Measurements from ENCODE around the gene RGS3. TPM values are rescaled to one million over a fixed set of nuclear protein-coding genes. Genes with fewer than 3 reads are reported as not detected.

Gene RGS3
- total and polyA plus RNA-seq, 2 donors (not counting 3 experiments of a cell fraction or from before 2014, with no cell fraction given), result 356 to 416 TPM

DNA sequence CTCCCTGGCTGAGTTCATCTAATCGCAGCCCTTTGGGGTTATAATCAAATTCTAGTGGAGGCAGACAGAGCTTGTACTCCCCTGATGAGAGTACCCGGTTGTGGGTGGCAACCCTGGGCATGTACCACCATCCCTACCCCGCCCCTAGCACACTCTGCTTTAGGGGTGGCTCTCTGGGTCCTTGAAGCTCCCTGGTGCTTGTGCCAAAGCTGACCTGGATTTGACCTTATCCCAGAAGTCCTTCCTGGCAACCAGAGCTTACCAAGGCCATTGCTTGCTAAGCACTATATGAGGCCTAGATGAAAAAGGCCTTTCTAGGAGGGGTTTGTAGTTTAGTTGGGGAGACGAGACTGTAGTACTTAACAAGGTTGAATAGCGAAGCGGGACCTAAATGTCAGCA lies 72.2 kb downstream of the RGS3 start:
- Histone ChIP-seq H4K20me1 (replicated peaks; ENCODE audit: control insufficient read depth, extremely low read depth, insufficient read depth, low read length) (no peaks in the 10 kb centered on the region), H3K4me3 (replicated peaks in 1 of 3; ENCODE audit: insufficient read depth in 1 of 3, low read depth in 1 of 3, low read length in 3 of 3) (no peak overlapping the region), H3K79me2 (ENCODE audit: control insufficient read depth, insufficient read depth, low read length) (peaks cover 15% of the 10 kb centered on the region), H3K9ac (replicated peaks; ENCODE audit: extremely low read depth, insufficient read depth, low read length) (no peak overlapping the region), H2AFZ (ENCODE audit: low read depth, low read length) (no peak overlapping the region), H3K27me3 (ENCODE audit: control insufficient read depth in 2 of 2, insufficient read depth in 2 of 2, low read length in 2 of 2) (no peaks in the 10 kb centered on the region), H3K9me3 (replicated peaks; ENCODE audit: control insufficient read depth, insufficient read depth, low read length) (no peaks in the 10 kb centered on the region), H3K27ac (ENCODE audit: insufficient read depth, low read depth, low read length) (no peak overlapping the region), H3K36me3 (ENCODE audit: control insufficient read depth in 2 of 2, extremely low read depth in 1 of 2, insufficient read depth in 2 of 2, low read length in 2 of 2) (peaks cover 42 to 78% of the 10 kb centered on the region in 2 experiments), H3K4me1 (ENCODE audit: control insufficient read depth, extremely low read depth, insufficient read depth, low read length) (no peaks in the 10 kb centered on the region), H3K4me2 (ENCODE audit: insufficient read depth, low read length) (no peak overlapping the region), H3K9me1 (replicated peaks; ENCODE audit: control insufficient read depth, extremely low read depth, insufficient read depth, low read length) (no peaks in the 10 kb centered on the region)
- TF ChIP-seq JUN (IDR thresholded peaks at IDR 0.05; ENCODE audit: borderline replicate concordance, insufficient read depth, insufficient read length, low read depth) (no peak), POLR2A (IDR thresholded peaks at IDR 0.05; ENCODE audit: low read depth, low read length) (no peak), MYC (IDR thresholded peaks at IDR 0.05; ENCODE audit: low read depth, low read length) (no peak), MAX (IDR thresholded peaks at IDR 0.05; ENCODE audit: insufficient read depth, insufficient read length) (no peak), EZH2 (IDR thresholded peaks at IDR 0.05; ENCODE audit: borderline replicate concordance, low read depth, low read length, severe bottlenecking) (no peak), POLR2AphosphoS5 (IDR thresholded peaks at IDR 0.05; ENCODE audit: insufficient read depth, low read depth, low read length) (no peak), FOS (IDR thresholded peaks at IDR 0.05; ENCODE audit: borderline replicate concordance, insufficient read depth, low read length) (no peak), GATA2 (IDR thresholded peaks at IDR 0.05; ENCODE audit: insufficient read depth, insufficient read length, low read depth, low read length) (no peak)
- TF ChIP-seq, protein P1, sequence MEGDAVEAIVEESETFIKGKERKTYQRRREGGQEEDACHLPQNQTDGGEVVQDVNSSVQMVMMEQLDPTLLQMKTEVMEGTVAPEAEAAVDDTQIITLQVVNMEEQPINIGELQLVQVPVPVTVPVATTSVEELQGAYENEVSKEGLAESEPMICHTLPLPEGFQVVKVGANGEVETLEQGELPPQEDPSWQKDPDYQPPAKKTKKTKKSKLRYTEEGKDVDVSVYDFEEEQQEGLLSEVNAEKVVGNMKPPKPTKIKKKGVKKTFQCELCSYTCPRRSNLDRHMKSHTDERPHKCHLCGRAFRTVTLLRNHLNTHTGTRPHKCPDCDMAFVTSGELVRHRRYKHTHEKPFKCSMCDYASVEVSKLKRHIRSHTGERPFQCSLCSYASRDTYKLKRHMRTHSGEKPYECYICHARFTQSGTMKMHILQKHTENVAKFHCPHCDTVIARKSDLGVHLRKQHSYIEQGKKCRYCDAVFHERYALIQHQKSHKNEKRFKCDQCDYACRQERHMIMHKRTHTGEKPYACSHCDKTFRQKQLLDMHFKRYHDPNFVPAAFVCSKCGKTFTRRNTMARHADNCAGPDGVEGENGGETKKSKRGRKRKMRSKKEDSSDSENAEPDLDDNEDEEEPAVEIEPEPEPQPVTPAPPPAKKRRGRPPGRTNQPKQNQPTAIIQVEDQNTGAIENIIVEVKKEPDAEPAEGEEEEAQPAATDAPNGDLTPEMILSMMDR (IDR thresholded peaks at IDR 0.05; ENCODE audit: extremely low read depth in 1 of 2, insufficient read depth in 1 of 2, low read depth in 1 of 2, low read length in 2 of 2), result no peak
- POLR2A ChIA-PET, result interaction anchor here (1.9 kb wide), 1 partner anchor 9 kb away, joined by 5 read pairs; no protein-coding TSS in a partner anchor
- FAIRE-seq (no peak), DNase-seq (ENCODE audit: low read depth, low spot score) (no peak)
- dilution Hi-C loops (cut with MboI; ENCODE audit: extremely low pct_ligation_motif_present, low sequenced_read_pairs) (no loop called here), intact Hi-C loops (cut with micrococcal nuclease) (no loop called here)
- BruUV-seq (replicated peaks), result no TSS peak
- CTCF ChIA-PET, result interaction anchor here (0.9 to 1.1 kb wide), 5 partner anchors 11 to 122 kb away, joined by 3 to 5 read pairs (median 3); no protein-coding TSS in a partner anchor
